Neuronal stem cell (in vitro differentiated cells): ENCODE data around the gene GNL1. TPM values are rescaled to one million over a fixed set of nuclear protein-coding genes. Genes with fewer than 3 reads are reported as not detected.
A peak's percentile ranks its signal among the peaks of the same experiment; 100 is the strongest.

Experiments used
- DNase-seq: peaks from one replicate; pipeline ENCODE4 v3.0.0-alpha.2; 2013; ENCODE audit warnings: low spot score
- H2AFZ ChIP-seq: one replicate; pipeline ENCODE4 v1.6.1; 2013; ENCODE audit warnings: mild to moderate bottlenecking, low read length, inconsistent platforms
- H2AK5ac ChIP-seq: 2 replicates; pipeline ENCODE4 v1.6.1; 2013; ENCODE audit warnings: low read depth, mild to moderate bottlenecking, inconsistent platforms, low read length, moderate library complexity, mixed read lengths
- H2BK120ac ChIP-seq: 2 replicates; pipeline ENCODE4 v1.6.1; 2013; ENCODE audit warnings: low read depth, mild to moderate bottlenecking, inconsistent platforms, low read length, moderate library complexity, mixed read lengths
- H2BK12ac ChIP-seq: one replicate; pipeline ENCODE4 v1.6.1; 2013; ENCODE audit warnings: low read length, inconsistent platforms
- H2BK15ac ChIP-seq: 2 replicates; pipeline ENCODE4 v1.6.1; 2013; ENCODE audit warnings: mild to moderate bottlenecking, low read length, inconsistent platforms, mixed read lengths
- H2BK5ac ChIP-seq: one replicate; pipeline ENCODE4 v1.6.1; 2013; ENCODE audit warnings: inconsistent platforms, mild to moderate bottlenecking, low read length, moderate library complexity
- H3K14ac ChIP-seq: one replicate; pipeline ENCODE4 v1.6.1; 2013; ENCODE audit warnings: low read length, inconsistent platforms
- H3K18ac ChIP-seq: 2 replicates; pipeline ENCODE4 v1.6.1; 2013; ENCODE audit warnings: low read length, inconsistent platforms
- H3K23ac ChIP-seq: 2 replicates; pipeline ENCODE4 v1.6.1; 2013; ENCODE audit warnings: low read depth, mild to moderate bottlenecking, mixed read lengths, low read length, inconsistent platforms; ENCODE audit not compliant: poor library complexity
- H3K27ac ChIP-seq: replicated peaks from 3 replicates; pipeline ENCODE4 v1.5.1; 2013; ENCODE audit warnings: low read length, inconsistent platforms
- H3K27me3 ChIP-seq, 3 experiments: 2 replicates each; pipeline ENCODE4 v1.6.1; 2013; ENCODE audit warnings: low read length in 3 of 3, mild to moderate bottlenecking in 2 of 3, inconsistent platforms in 1 of 3, low read depth in 1 of 3, mixed read lengths in 1 of 3, moderate library complexity in 1 of 3; ENCODE audit not compliant: control insufficient read depth in 3 of 3, insufficient read depth in 3 of 3
- H3K36me3 ChIP-seq, 2 donors: replicated peaks in 1 of 2; 2 replicates each; pipeline ENCODE4 v1.6.1; 2013; ENCODE audit warnings: low read length in 2 of 2; ENCODE audit not compliant: control insufficient read depth in 2 of 2, insufficient read depth in 2 of 2
- H3K4ac ChIP-seq: 2 replicates; pipeline ENCODE4 v1.6.1; 2013; ENCODE audit warnings: inconsistent platforms, mild to moderate bottlenecking, low read length, moderate library complexity
- H3K4me1 ChIP-seq, 2 donors: 1 replicate in 1 of 2; 2 replicates in 1 of 2; pipeline ENCODE4 v1.6.1; 2013; ENCODE audit warnings: low read length in 2 of 2, low read depth in 1 of 2; ENCODE audit not compliant: control insufficient read depth in 2 of 2, insufficient read depth in 1 of 2
- H3K4me2 ChIP-seq: one replicate; pipeline ENCODE4 v1.6.1; 2013; ENCODE audit warnings: mild to moderate bottlenecking, low read length, inconsistent platforms; ENCODE audit not compliant: insufficient read depth, poor library complexity, severe bottlenecking
- H3K4me3 ChIP-seq, 2 donors: 2 replicates each; pipeline ENCODE4 v1.5.1; 2013; ENCODE audit warnings: low read length in 2 of 2, mild to moderate bottlenecking in 2 of 2, inconsistent platforms in 1 of 2, moderate library complexity in 1 of 2
- H3K79me1 ChIP-seq: one replicate; pipeline ENCODE4 v1.6.1; 2013; ENCODE audit warnings: low read depth, mild to moderate bottlenecking, inconsistent platforms, low read length, moderate library complexity
- H3K9ac ChIP-seq: one replicate; pipeline ENCODE4 v1.6.1; 2013; ENCODE audit warnings: mild to moderate bottlenecking, low read depth, low read length, inconsistent platforms; ENCODE audit not compliant: poor library complexity
- H3K9me3 ChIP-seq, 2 donors: replicated peaks in 1 of 2; 2 replicates each; pipeline versions ENCODE3 to v1.6.1; 2013; ENCODE audit warnings: low read length in 2 of 2, mild to moderate bottlenecking in 2 of 2, inconsistent platforms in 1 of 2, low read depth in 1 of 2, mixed read lengths in 1 of 2, moderate library complexity in 1 of 2; ENCODE audit not compliant: control insufficient read depth in 2 of 2, insufficient read depth in 1 of 2
- H4K8ac ChIP-seq: one replicate; pipeline ENCODE4 v1.6.1; 2013; ENCODE audit warnings: low read depth, mild to moderate bottlenecking, inconsistent platforms, low read length, moderate library complexity
- H4K91ac ChIP-seq: one replicate; pipeline ENCODE4 v1.6.1; 2013; ENCODE audit warnings: low read length, low read depth, mild to moderate bottlenecking, inconsistent platforms; ENCODE audit not compliant: poor library complexity
- WGBS, 2 donors: extraction: QIAGEN DNeasy Blood & Tissue Kit; methylation state at CpG; one replicate each; pipeline ENCODE4 v1.1.7; 2013; ENCODE audit warnings: missing lambda C conversion rate in 2 of 2, mixed read lengths in 1 of 2; ENCODE audit not compliant: insufficient read length in 2 of 2, insufficient replicate concordance in 1 of 2; ENCODE audit errors: extremely low coverage in 2 of 2; 5-methylcytosine and 5-hydroxymethylcytosine counted together
- polyA plus RNA-seq, 2 experiments: library from polyadenylated mRNA; stranded (reverse); fragments of 200-250 nt; gene quantifications; one replicate each; pipeline ENCODE4 v1.2.3, GENCODE V29; 2013

Gene GNL1
- polyA plus RNA-seq (2013, experiment 1 of 2) = 22.0 TPM
- 21.0 TPM for polyA plus RNA-seq (2013, experiment 2 of 2)

- peak within 1 kb of the TSS; percentile 90 to 95 for H3K4me3 ChIP-seq
- peak within 1 kb of the TSS; percentile 89 for H3K4me2 ChIP-seq
- peak within 1 kb of the TSS; percentile 66 for H2BK12ac ChIP-seq
- H2BK15ac ChIP-seq = peak within 1 kb of the TSS; percentile 84
- no peak within 1 kb of the TSS for H3K14ac ChIP-seq
- peak within 1 kb of the TSS; percentile 89 for H4K8ac ChIP-seq
- H3K27me3 ChIP-seq = no peaks in the 10 kb centered on the region
- peak within 1 kb of the TSS; percentile 99 for H3K18ac ChIP-seq
- WGBS, 2 donors = no CpG with 5 or more reads among the region's 71 CpGs
- peaks cover 14 to 58% of the 10 kb centered on the region in 2 donors for H3K36me3 ChIP-seq
- H2BK120ac ChIP-seq = peak within 1 kb of the TSS; percentile 98
- no peaks in the 10 kb centered on the region for H3K9me3 ChIP-seq
- DNase-seq = peak; percentile 86
- peaks cover 0 to 7% of the 10 kb centered on the region in 2 donors for H3K4me1 ChIP-seq
- H3K23ac ChIP-seq = peak within 1 kb of the TSS; percentile 97
- peak within 1 kb of the TSS; percentile 45 for H4K91ac ChIP-seq
- no peak within 1 kb of the TSS for H3K4ac ChIP-seq
- H3K9ac ChIP-seq = peak within 1 kb of the TSS; percentile 99
- peak within 1 kb of the TSS; percentile 95 for H3K27ac ChIP-seq
- peak within 1 kb of the TSS; percentile 97 for H2BK5ac ChIP-seq
- H3K79me1 ChIP-seq = peaks cover 6% of the 10 kb centered on the region
- H2AFZ ChIP-seq = peak within 1 kb of the TSS; percentile 100
- H2AK5ac ChIP-seq = peak within 1 kb of the TSS; percentile 40
Observed at GRCh38 chr6:30556066-30556905, at the start of gene GNL1. Gene GNL1, minus strand, starts transcription at chr6:30556489. Its CDS starts 286 bp downstream, at chr6:30556203.

- Histone ChIP-seq H3K27me3 (no peaks in the 10 kb centered on the region), H4K91ac (no peak overlapping the region), H3K4me3 (peak overlapping the region in 1 of 2 donors; percentile 16), H3K9me3 (no peaks in the 10 kb centered on the region), H3K4ac (no peak overlapping the region), H3K23ac (no peak overlapping the region), H3K79me1 (no peaks in the 10 kb centered on the region), H2AFZ (no peak overlapping the region), H3K4me2 (no peak overlapping the region), H2BK15ac (no peak overlapping the region), H2AK5ac (no peak overlapping the region), H2BK120ac (no peak overlapping the region), H4K8ac (no peak overlapping the region), H2BK5ac (no peak overlapping the region), H3K36me3 (peaks cover 67 to 94% of the 10 kb centered on the region in 2 donors), H3K18ac (no peak overlapping the region), H3K9ac (no peak overlapping the region), H2BK12ac (no peak overlapping the region), H3K27ac (no peak overlapping the region), H3K14ac (no peak overlapping the region), H3K4me1 (no peaks in the 10 kb centered on the region)
- no peak for DNase-seq
- WGBS, 2 donors = no CpG with 5 or more reads among the region's 13 CpGs
Observed at GRCh38 chr6:30603961-30604360, 47.7 kb upstream of the GNL1 start.

GRCh38 chr6:30601815-30602641 is 45.7 kb upstream of the GNL1 start:
- Histone ChIP-seq H3K4me1 (no peaks in the 10 kb centered on the region), H4K8ac (no peak overlapping the region), H2BK120ac (no peak overlapping the region), H3K23ac (peak overlapping the region; percentile 25), H2AK5ac (no peak overlapping the region), H2BK12ac (no peak overlapping the region), H3K9me3 (no peaks in the 10 kb centered on the region), H3K4me3 (no peak overlapping the region), H3K4me2 (no peak overlapping the region), H3K27ac (no peak overlapping the region), H2BK5ac (no peak overlapping the region), H3K79me1 (no peaks in the 10 kb centered on the region), H3K36me3 (peaks cover 62 to 75% of the 10 kb centered on the region in 2 donors), H2BK15ac (no peak overlapping the region), H3K18ac (no peak overlapping the region), H3K14ac (no peak overlapping the region), H3K9ac (no peak overlapping the region), H3K4ac (no peak overlapping the region), H4K91ac (no peak overlapping the region), H3K27me3 (no peaks in the 10 kb centered on the region), H2AFZ (no peak overlapping the region)
- no peak for DNase-seq
- WGBS, 2 donors = no CpG with 5 or more reads among the region's 39 CpGs

- Histone ChIP-seq H3K23ac (no peak overlapping the region), H3K18ac (no peak overlapping the region), H3K4ac (no peak overlapping the region), H4K91ac (no peak overlapping the region), H3K4me3 (no peak overlapping the region), H3K14ac (no peak overlapping the region), H2BK15ac (no peak overlapping the region), H2BK120ac (no peak overlapping the region), H3K4me1 (no peaks in the 10 kb centered on the region), H3K4me2 (no peak overlapping the region), H3K27ac (no peak overlapping the region), H2BK5ac (no peak overlapping the region), H2AFZ (no peak overlapping the region), H3K36me3 (peaks cover 59 to 69% of the 10 kb centered on the region in 2 donors), H2BK12ac (no peak overlapping the region), H3K9ac (no peak overlapping the region), H2AK5ac (no peak overlapping the region), H3K79me1 (no peaks in the 10 kb centered on the region), H3K9me3 (no peaks in the 10 kb centered on the region), H4K8ac (no peak overlapping the region), H3K27me3 (no peaks in the 10 kb centered on the region)
- no CpG with 5 or more reads among the region's 6 CpGs for WGBS, 2 donors
- no peak for DNase-seq
Observed at GRCh38 chr6:30601436-30601814, 45.1 kb upstream of the GNL1 start.
